ENCODE results near the gene CA10. TPM values are rescaled to one million over a fixed set of nuclear protein-coding genes. Genes with fewer than 3 reads are reported as not detected.

Gene CA10
- total RNA-seq, 1 experiment from 2014 or later: not detected

GRCh38 chr17:51830886-51831285 is 327.6 kb downstream of the CA10 start:
- H3F3A ChIP-seq (ENCODE audit: insufficient read depth, low read depth): no peaks in the 10 kb centered on the region
- H3K9me3 ChIP-seq (ENCODE audit: insufficient read depth, low read depth): no peaks in the 10 kb centered on the region
- H3K27ac ChIP-seq: no peak overlapping the region
- H3K4me2 ChIP-seq: no peak overlapping the region
- H3K27me3 ChIP-seq (ENCODE audit: insufficient read depth, low read depth): no peaks in the 10 kb centered on the region
- intact Hi-C loops (cut with micrococcal nuclease; ENCODE audit: unreplicated experiment): no loop called here
- H2AFZ ChIP-seq: no peak overlapping the region
- no peaks in the 10 kb centered on the region for H3K79me2 ChIP-seq (ENCODE audit: low read depth)
- no peaks in the 10 kb centered on the region for H3K36me3 ChIP-seq (ENCODE audit: low read depth)
- ChIA-PET POLR2A (ENCODE audit: unreplicated experiment) (no interaction called here), CTCF (no interaction called here)
- H3K4me3 ChIP-seq: no peak overlapping the region
- no peaks in the 10 kb centered on the region for H4K20me1 ChIP-seq (ENCODE audit: insufficient read depth)
- no peak for DNase-seq
- TF ChIP-seq EZH2 (IDR thresholded peaks at IDR 0.05; ENCODE audit: low read depth): no peak
- TF ChIP-seq, protein P1, sequence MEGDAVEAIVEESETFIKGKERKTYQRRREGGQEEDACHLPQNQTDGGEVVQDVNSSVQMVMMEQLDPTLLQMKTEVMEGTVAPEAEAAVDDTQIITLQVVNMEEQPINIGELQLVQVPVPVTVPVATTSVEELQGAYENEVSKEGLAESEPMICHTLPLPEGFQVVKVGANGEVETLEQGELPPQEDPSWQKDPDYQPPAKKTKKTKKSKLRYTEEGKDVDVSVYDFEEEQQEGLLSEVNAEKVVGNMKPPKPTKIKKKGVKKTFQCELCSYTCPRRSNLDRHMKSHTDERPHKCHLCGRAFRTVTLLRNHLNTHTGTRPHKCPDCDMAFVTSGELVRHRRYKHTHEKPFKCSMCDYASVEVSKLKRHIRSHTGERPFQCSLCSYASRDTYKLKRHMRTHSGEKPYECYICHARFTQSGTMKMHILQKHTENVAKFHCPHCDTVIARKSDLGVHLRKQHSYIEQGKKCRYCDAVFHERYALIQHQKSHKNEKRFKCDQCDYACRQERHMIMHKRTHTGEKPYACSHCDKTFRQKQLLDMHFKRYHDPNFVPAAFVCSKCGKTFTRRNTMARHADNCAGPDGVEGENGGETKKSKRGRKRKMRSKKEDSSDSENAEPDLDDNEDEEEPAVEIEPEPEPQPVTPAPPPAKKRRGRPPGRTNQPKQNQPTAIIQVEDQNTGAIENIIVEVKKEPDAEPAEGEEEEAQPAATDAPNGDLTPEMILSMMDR (conservative IDR thresholded peaks at IDR 0.05): no peak
- no TSS peak for BruUV-seq (replicated peaks)
- H3K9me2 ChIP-seq (ENCODE audit: insufficient read depth): no peaks in the 10 kb centered on the region
- no peaks in the 10 kb centered on the region for H3K4me1 ChIP-seq (replicated peaks; ENCODE audit: insufficient read depth)

DNA sequence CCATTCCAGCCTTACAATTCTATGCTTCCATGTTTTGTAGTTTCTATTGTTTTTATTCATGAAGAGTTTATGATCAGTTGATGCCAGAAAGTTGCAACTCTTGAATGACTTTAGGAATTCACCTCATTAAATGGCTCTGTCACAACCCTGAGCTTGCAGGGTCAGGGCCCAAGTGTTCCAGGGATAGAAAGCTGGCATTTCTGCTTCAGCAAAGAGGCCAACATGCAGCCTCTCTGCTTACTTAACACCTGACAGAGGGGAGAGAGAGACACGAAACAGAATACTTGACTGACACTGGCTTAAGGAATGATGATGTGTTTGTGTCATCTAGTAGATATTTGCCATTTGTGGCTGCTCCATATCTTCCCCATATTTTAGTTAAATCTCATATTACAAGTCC is 328.1 kb downstream of the CA10 start:
- no peak overlapping the region for H3K4me3 ChIP-seq
- no peaks in the 10 kb centered on the region for H3K36me3 ChIP-seq (ENCODE audit: low read depth)
- no peak overlapping the region for H3K4me2 ChIP-seq
- ChIA-PET POLR2A (ENCODE audit: unreplicated experiment) (no interaction called here), CTCF (no interaction called here)
- H3K9me3 ChIP-seq (ENCODE audit: insufficient read depth, low read depth): no peaks in the 10 kb centered on the region
- DNase-seq: no peak
- no peak for TF ChIP-seq EZH2 (IDR thresholded peaks at IDR 0.05; ENCODE audit: low read depth)
- TF ChIP-seq, protein P1 (conservative IDR thresholded peaks at IDR 0.05): no peak
- H2AFZ ChIP-seq: no peak overlapping the region
- H3K4me1 ChIP-seq (replicated peaks; ENCODE audit: insufficient read depth): no peaks in the 10 kb centered on the region
- no peak overlapping the region for H3K27ac ChIP-seq
- no peaks in the 10 kb centered on the region for H3K9me2 ChIP-seq (ENCODE audit: insufficient read depth)
- H3F3A ChIP-seq (ENCODE audit: insufficient read depth, low read depth): no peaks in the 10 kb centered on the region
- intact Hi-C loops (cut with micrococcal nuclease; ENCODE audit: unreplicated experiment): no loop called here
- no TSS peak for BruUV-seq (replicated peaks)
- no peaks in the 10 kb centered on the region for H3K79me2 ChIP-seq (ENCODE audit: low read depth)
- no peaks in the 10 kb centered on the region for H4K20me1 ChIP-seq (ENCODE audit: insufficient read depth)
- H3K27me3 ChIP-seq (ENCODE audit: insufficient read depth, low read depth): no peaks in the 10 kb centered on the region

- no peaks in the 10 kb centered on the region for H3K9me3 ChIP-seq (ENCODE audit: insufficient read depth, low read depth)
- H3K36me3 ChIP-seq (ENCODE audit: low read depth): no peaks in the 10 kb centered on the region
- DNase-seq: no peak
- ChIA-PET CTCF (no interaction called here), POLR2A (ENCODE audit: unreplicated experiment) (no interaction called here)
- H3K4me1 ChIP-seq (replicated peaks; ENCODE audit: insufficient read depth): no peaks in the 10 kb centered on the region
- H3K79me2 ChIP-seq (ENCODE audit: low read depth): no peaks in the 10 kb centered on the region
- no peaks in the 10 kb centered on the region for H4K20me1 ChIP-seq (ENCODE audit: insufficient read depth)
- intact Hi-C loops (cut with micrococcal nuclease; ENCODE audit: unreplicated experiment): no loop called here
- H3K4me2 ChIP-seq: no peak overlapping the region
- no peak overlapping the region for H3K27ac ChIP-seq
- H3K27me3 ChIP-seq (ENCODE audit: insufficient read depth, low read depth): no peaks in the 10 kb centered on the region
- BruUV-seq (replicated peaks): no TSS peak
- no peak overlapping the region for H2AFZ ChIP-seq
- H3K9me2 ChIP-seq (ENCODE audit: insufficient read depth): no peaks in the 10 kb centered on the region
- no peaks in the 10 kb centered on the region for H3F3A ChIP-seq (ENCODE audit: insufficient read depth, low read depth)
- no peak for TF ChIP-seq EZH2 (IDR thresholded peaks at IDR 0.05; ENCODE audit: low read depth)
- TF ChIP-seq, protein P1 (conservative IDR thresholded peaks at IDR 0.05): no peak
- H3K4me3 ChIP-seq: no peak overlapping the region
Observed at GRCh38 chr17:51828901-51829300, 329.6 kb downstream of the CA10 start.

Measured in PC-9 (cell line).